PC-9 (cell line): ENCODE results near the gene PYCR2.

Experiments used
- CTCF ChIP-seq: fragments of 200-600 bp; sonication (generic); conservative IDR thresholded peaks from 2 replicates; pipeline ENCODE4 v1.6.1; 2017; ENCODE audit warnings: mixed run types, antibody characterized with exemption, mild to moderate bottlenecking, moderate library complexity
- EZH2 ChIP-seq: fragments of 200-600 bp; sonication (generic); IDR thresholded peaks from 2 replicates; pipeline ENCODE4 v1.8.0; 2017; ENCODE audit warnings: antibody characterized with exemption, low read depth

GRCh38 chr1:225963735-225964530 is 39.9 kb upstream of the PYCR2 start:
- TF ChIP-seq CTCF (no peak), EZH2 (no peak)
